Heart right ventricle (tissue), 16 donors: ENCODE results near the gene NEUROD6. TPM values are rescaled to one million over a fixed set of nuclear protein-coding genes. Genes with fewer than 3 reads are reported as not detected.

Experiments used
- ATAC-seq, 8 donors: fragments of 200-7000 bp; cut with Tn5 transposase; one replicate each; pipeline ENCODE4 v1.9.1; 2020; ENCODE audit warnings: mild to moderate bottlenecking in 8 of 8, moderate library complexity in 8 of 8, moderate number of reproducible peaks in 1 of 8
- DNase-seq, 2 donors: peaks; one replicate each; pipeline ENCODE4 v3.0.0-alpha.2; 2020
- H3K27ac ChIP-seq, 10 donors: fragments of 200-600 bp; sonication (generic) in 2 of 10; one replicate each; pipeline versions ENCODE4 v1.5.0 to v1.8.0; 2020 to 2022; ENCODE audit warnings: mild to moderate bottlenecking in 3 of 10
- H3K27me3 ChIP-seq, 7 donors: fragments of 200-600 bp; one replicate each; pipeline ENCODE4 v1.8.0; 2021 to 2022; ENCODE audit warnings: mild to moderate bottlenecking in 2 of 7
- H3K36me3 ChIP-seq, 9 donors: fragments of 200-600 bp; sonication (generic) in 1 of 9; one replicate each; pipeline versions ENCODE4 v1.5.0 to v1.8.0; 2020 to 2022; ENCODE audit warnings: mild to moderate bottlenecking in 2 of 9
- H3K4me1 ChIP-seq, 9 donors: fragments of 200-600 bp; sonication (generic) in 1 of 9; one replicate each; pipeline versions ENCODE4 v1.5.0 to v1.8.0; 2020 to 2022; ENCODE audit warnings: mild to moderate bottlenecking in 4 of 9
- H3K4me3 ChIP-seq, 10 donors: fragments of 200-600 bp; sonication (generic) in 2 of 10; one replicate each; pipeline versions ENCODE4 v1.5.0 to v1.8.0; 2020 to 2022; ENCODE audit warnings: mild to moderate bottlenecking in 7 of 10, moderate library complexity in 2 of 10
- H3K9me3 ChIP-seq, 11 donors: fragments of 200-600 bp in 10 of 11; sonication (generic) in 2 of 11; one replicate each; pipeline versions ENCODE4 v1.5.0 to v1.8.0; 2013 to 2022; ENCODE audit warnings: mild to moderate bottlenecking in 2 of 11, control low read depth in 1 of 11, moderate library complexity in 1 of 11
- CTCF ChIP-seq, 9 donors: fragments of 200-600 bp; sonication (generic) in 2 of 9; IDR thresholded peaks; one replicate each; pipeline versions ENCODE4 v1.5.0 to v1.8.0; 2021 to 2022; ENCODE audit warnings: antibody characterized with exemption in 9 of 9, mild to moderate bottlenecking in 5 of 9, moderate library complexity in 1 of 9
- WGBS, 2 donors: extraction: QIAGEN DNeasy Blood & Tissue Kit; methylation state at CpG; one replicate each; pipeline ENCODE4 v1.1.7; 2013; ENCODE audit warnings: inconsistent platforms in 1 of 2; 5-methylcytosine and 5-hydroxymethylcytosine counted together
- intact Hi-C, 10 donors: fragments of 100-400 bp; cut with DNase I; formaldehyde crosslinking; loops; one replicate each; pipeline versions ENCODE4 v1.11.1 to v1.14.2; 2022
- polyA plus RNA-seq, 2 donors: library from polyadenylated mRNA; stranded (reverse); fragments of 200-250 nt; gene quantifications; one replicate each; pipeline ENCODE4 v1.2.3, GENCODE V29; 2013
- total RNA-seq, 10 donors: library from RNA; stranded (reverse); fragmentation: NEBNext Ultra II Directional in 3 of 10; extraction: Animal tissue kit (Norgen Biotek cat#: 25700) in 3 of 10; gene quantifications; one replicate each; pipeline versions ENCODE4 v1.2.1 to v1.2.4, GENCODE V29; 2021 to 2023
- donor health status: Arrhythmogenic right ventricular cardiomyopathy.
- donor health status: ischemic (EF 13 %, LVEDD 7.1; RV severe dilation, severe dysfunction).
- donor health status: healthy with polysubstance abuse.
- donor health status: DM: no; HTN: yes; CAD: no.
- donor health status: DM: no; HTN: no; CAD: no.
- donor health status: ischemic (EF 25% LVEDD 6.9; RV normal size, moderate dysfunction).
- donor health status: ischemic (EF 25% LVEDD 5.7; RV mildly dilated, moderate dysfunction).
- donor health status: healthy.
- donor health status: DM: yes; HTN: yes; CAD: no.
- donor health status: Ischemic cardiomyopathy.
- donor health status: ischemic (EF 35%, LVEDD 5.7; RV mildly dilated, moderate dysfunction).
- donor health status: nonischemic (EF 11% LVEDD 7.7; RV severe dilation, severe dysfunction).
- donor health status: DM: yes; HTN: yes; CAD: no.
- donor health status: PGD.
- donor health status: ischemic (EF 29% LVEDD 5.4; RV normal size, mild dysfunction).
- donor health status: nonischemic (EF 23%, LVEDD 6.1; RV moderate dilation, normal function).

The NEUROD6 gene
- total and polyA plus RNA-seq, 12 donors = not detected

GRCh38 chr7:31315758-31316157, 24.8 kb downstream of the NEUROD6 start:
- H3K36me3 ChIP-seq = no peaks in the 10 kb centered on the region
- H3K27ac ChIP-seq = no peak overlapping the region
- intact Hi-C loops = no loop called here
- DNase-seq (no peak), ATAC-seq (no peak)
- TF ChIP-seq CTCF (IDR thresholded peaks at IDR 0.05) = no peak
- H3K9me3 ChIP-seq = no peaks in the 10 kb centered on the region
- no peak overlapping the region for H3K4me3 ChIP-seq
- peaks cover 0 to 10% (median 0%) of the 10 kb centered on the region in 9 donors for H3K4me1 ChIP-seq
- peaks cover 0 to 53% (median 10%) of the 10 kb centered on the region in 7 donors for H3K27me3 ChIP-seq
- 90 to 94% methylated on average over 1 of the region's 1 CpG for WGBS, 2 donors

- ATAC-seq = no peak
- intact Hi-C loops = no loop called here
- DNase-seq = no peak
- Histone ChIP-seq H3K4me3 (no peak overlapping the region), H3K36me3 (no peaks in the 10 kb centered on the region), H3K4me1 (peaks cover 0 to 10% (median 0%) of the 10 kb centered on the region in 9 donors), H3K9me3 (no peaks in the 10 kb centered on the region), H3K27me3 (peaks cover 0 to 57% (median 6%) of the 10 kb centered on the region in 7 donors), H3K27ac (no peak overlapping the region)
- TF ChIP-seq CTCF (IDR thresholded peaks at IDR 0.05) = no peak
- WGBS, 2 donors = 71 to 73% methylated on average over 4 of the region's 4 CpGs
Observed at GRCh38 chr7:31314781-31315180, 25.7 kb downstream of the NEUROD6 start.

- intact Hi-C loops = no loop called here
- no peaks in the 10 kb centered on the region for H3K9me3 ChIP-seq
Observed at GRCh38 chr7:31312889-31313288, 27.6 kb downstream of the NEUROD6 start.

GRCh38 chr7:31311552-31311951, 29.0 kb downstream of the NEUROD6 start:
- peak in 3 of 8 donors; percentile 28 to 38 (median 34) for ATAC-seq
- WGBS, 2 donors = 14 to 15% methylated on average over 6 of the region's 6 CpGs
- peaks cover 0 to 61% (median 6%) of the 10 kb centered on the region in 7 donors for H3K27me3 ChIP-seq

More at GRCh38 chr7:31312889-31313288, 27.6 kb downstream of the NEUROD6 start:
- H3K27me3 ChIP-seq = peaks cover 0 to 61% (median 6%) of the 10 kb centered on the region in 7 donors
- ATAC-seq (no peak), DNase-seq (no peak)
- no peak for TF ChIP-seq CTCF (IDR thresholded peaks at IDR 0.05)
- H3K27ac ChIP-seq = no peak overlapping the region
- whole genome bisulfite sequencing, 2 donors = 84 to 88% methylated on average over 7 of the region's 7 CpGs
- H3K4me3 ChIP-seq = no peak overlapping the region
- H3K4me1 ChIP-seq = peaks cover 0 to 10% (median 0%) of the 10 kb centered on the region in 9 donors
- no peaks in the 10 kb centered on the region for H3K36me3 ChIP-seq

More at GRCh38 chr7:31311552-31311951, 29.0 kb downstream of the NEUROD6 start:
- Histone ChIP-seq H3K9me3 (no peaks in the 10 kb centered on the region), H3K4me3 (no peak overlapping the region), H3K4me1 (peaks cover 0 to 10% (median 0%) of the 10 kb centered on the region in 9 donors), H3K36me3 (no peaks in the 10 kb centered on the region), H3K27ac (no peak overlapping the region)
- DNase-seq = no peak
- intact Hi-C loops = no loop called here
- no peak for TF ChIP-seq CTCF (IDR thresholded peaks at IDR 0.05)
